ENCODE data around the gene LHB. TPM values are rescaled to one million over a fixed set of nuclear protein-coding genes. Genes with fewer than 3 reads are reported as not detected.
"Not testable (repeated sequence)": the region's sequence is repeated elsewhere in the genome, so short reads cannot be mapped to it uniquely, and the experiment has no call there.

LHB gene
- 0.26 TPM in 1 of 2 replicates, not detected in the other for total RNA-seq

DNA sequence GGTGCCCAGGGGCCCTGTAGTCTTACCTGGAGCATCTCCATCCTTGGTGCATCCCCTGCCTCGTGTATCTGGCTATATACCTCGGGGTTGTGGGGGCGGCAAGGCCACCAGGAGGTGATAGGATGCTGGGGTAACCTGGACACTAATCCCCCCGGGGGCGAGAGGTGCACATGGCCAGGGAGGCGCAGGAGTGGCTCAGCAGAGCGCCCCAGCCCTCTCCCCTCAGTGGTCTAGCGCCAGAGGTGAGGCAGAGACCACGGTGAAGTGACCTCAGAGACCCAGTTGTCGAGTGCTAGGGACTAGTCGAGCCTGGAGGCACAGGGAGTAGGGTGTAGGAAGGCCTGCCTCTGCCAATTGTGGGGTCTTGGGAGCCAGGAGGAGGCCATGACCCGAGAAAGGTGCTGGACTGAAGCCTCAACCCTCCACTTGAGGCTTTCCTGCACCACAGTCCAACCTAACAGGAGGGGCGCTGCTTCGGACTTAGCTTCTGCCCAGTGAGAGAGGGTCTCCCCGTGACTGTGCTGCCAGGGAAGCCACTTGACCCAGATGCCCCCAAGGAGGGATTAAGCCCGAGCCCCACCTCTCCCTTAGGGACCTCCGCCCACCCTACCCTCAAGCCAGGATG, at the start of gene LHB:
Gene LHB, minus strand, starts transcription at position 51 of the 625 bp plus-strand sequence. Its CDS starts 10 bp downstream, at position 41.
- no peak for DNase-seq (ENCODE audit: low read depth, low spot score)

GRCh38 chr19:49065905-49066512, 49.1 kb upstream of the LHB start:
- no peak for DNase-seq (ENCODE audit: low read depth, low spot score)

- DNase-seq (ENCODE audit: low read depth, low spot score) = no peak
These were observed 48.1 kb upstream of the LHB start, which contains the start of gene NTF4 for GRCh38 chr19:49064768-49065611. Gene NTF4 (minus strand): TSS chr19:49064818. CDS start chr19:49061997, 2,821 bp downstream.

- DNase-seq (ENCODE audit: low read depth, low spot score) = no peak
These were observed 47.2 kb upstream of the LHB start for GRCh38 chr19:49064029-49064629.

GRCh38 chr19:49061445-49061844, 44.6 kb upstream of the LHB start:
- no peak for DNase-seq (ENCODE audit: low read depth, low spot score)

GRCh38 chr19:49061000-49061399, 44.1 kb upstream of the LHB start:
- DNase-seq (ENCODE audit: low read depth, low spot score) = no peak

DNA sequence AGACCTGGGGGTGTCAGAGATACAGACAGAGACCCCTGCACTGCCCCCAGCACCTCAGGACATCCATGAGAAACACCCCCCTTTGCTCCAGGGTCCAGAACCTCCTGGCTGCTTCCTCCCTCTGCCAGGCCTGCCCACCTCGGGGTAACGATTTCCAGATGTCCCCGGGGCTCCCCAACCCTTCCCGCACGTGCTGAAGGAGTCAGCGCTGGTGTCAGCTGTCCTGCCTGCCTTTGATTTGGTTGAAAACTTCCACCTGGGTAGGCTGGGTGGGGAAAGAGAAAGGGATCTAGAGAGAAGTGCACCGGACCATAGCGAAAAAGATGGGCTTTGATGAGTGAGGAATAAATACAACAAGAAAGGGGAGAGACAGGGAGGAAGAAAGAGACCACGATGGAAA, 42.2 kb upstream of the LHB start:
- no peak for DNase-seq (ENCODE audit: low read depth, low spot score)

DNA sequence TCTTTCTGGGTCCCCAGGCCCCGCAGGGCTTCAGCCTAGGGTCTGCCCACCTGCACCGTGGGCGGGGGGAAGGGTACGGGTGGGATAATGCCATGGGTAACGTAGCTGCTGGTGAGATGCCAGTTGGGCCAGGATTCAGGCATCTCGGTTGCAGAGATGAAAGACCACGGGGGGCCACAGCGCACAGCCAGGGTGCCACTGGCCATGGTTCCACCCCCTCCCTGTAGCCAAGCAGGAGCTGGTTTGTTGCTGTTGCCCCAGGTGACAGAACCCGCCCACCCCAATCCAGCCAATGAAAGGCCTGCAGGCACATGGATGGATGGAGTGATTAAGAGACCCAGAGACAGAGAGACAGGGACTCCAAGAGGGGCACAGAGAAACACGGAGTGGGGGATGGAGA, 41.7 kb upstream of the LHB start:
- DNase-seq (ENCODE audit: low read depth, low spot score) = no peak

DNA sequence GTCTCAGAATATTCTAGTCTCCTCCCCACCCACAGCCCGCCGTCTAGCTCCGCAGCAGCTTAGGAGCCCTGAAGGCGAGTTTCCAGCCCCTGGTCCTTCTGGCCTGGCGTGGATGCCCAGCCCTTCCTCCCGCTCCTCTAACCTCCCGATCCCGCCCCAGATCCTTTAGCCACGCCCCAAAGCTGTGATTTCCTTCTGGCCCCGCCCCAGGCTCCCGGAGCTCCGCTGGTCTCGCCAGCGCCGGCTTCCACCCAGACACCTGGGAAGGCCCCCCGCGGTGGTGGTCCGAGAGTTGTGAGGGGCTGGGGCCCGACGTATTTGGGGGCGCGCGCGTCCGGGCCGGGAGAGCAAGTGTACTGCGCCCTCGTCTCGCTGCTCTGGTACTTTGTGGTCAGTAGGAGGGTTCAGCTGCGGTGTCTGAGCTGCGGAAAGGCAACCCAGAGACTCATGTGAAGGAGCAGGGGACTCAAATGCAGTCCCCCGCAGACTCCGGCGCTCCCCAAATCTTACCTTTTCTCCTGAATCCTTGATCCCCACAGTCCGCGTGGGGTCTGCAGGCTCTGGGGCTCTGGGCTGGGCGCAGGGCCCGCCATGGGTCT, 40.8 kb upstream of the LHB start, which contains the start of gene CGB7:
Gene CGB7, minus strand, starts transcription at position 114 of the 599 bp plus-strand sequence. CDS start 2,374 bp downstream, outside the sequence.
- no peak for DNase-seq (ENCODE audit: low read depth, low spot score)

- DNase-seq (ENCODE audit: low read depth, low spot score) = not testable (repeated sequence)
These were observed 40.2 kb upstream of the LHB start for GRCh38 chr19:49056902-49057596.

GRCh38 chr19:49056101-49056901, 39.4 kb upstream of the LHB start:
- DNase-seq (ENCODE audit: low read depth, low spot score) = no peak

GRCh38 chr19:49050376-49051033, 33.6 kb upstream of the LHB start:
- DNase-seq (ENCODE audit: low read depth, low spot score) = not testable (repeated sequence)

- not testable (repeated sequence) for DNase-seq (ENCODE audit: low read depth, low spot score)
These were observed 32.9 kb upstream of the LHB start for GRCh38 chr19:49049834-49050233.

GRCh38 chr19:49049011-49049410, 32.1 kb upstream of the LHB start, which contains the start of gene CGB8:
Gene CGB8 (minus strand): TSS chr19:49049111. CDS start chr19:49048739, 372 bp downstream.
- not testable (repeated sequence) for DNase-seq (ENCODE audit: low read depth, low spot score)

GRCh38 chr19:49043548-49043947, 26.7 kb upstream of the LHB start, which contains the start of gene CGB5:
Gene CGB5 (plus strand): TSS chr19:49043848. CDS start chr19:49044210, 362 bp downstream.
- DNase-seq (ENCODE audit: low read depth, low spot score) = not testable (repeated sequence)

- DNase-seq (ENCODE audit: low read depth, low spot score) = not testable (repeated sequence)
These were observed 25.8 kb upstream of the LHB start for GRCh38 chr19:49042666-49043065.

DNA sequence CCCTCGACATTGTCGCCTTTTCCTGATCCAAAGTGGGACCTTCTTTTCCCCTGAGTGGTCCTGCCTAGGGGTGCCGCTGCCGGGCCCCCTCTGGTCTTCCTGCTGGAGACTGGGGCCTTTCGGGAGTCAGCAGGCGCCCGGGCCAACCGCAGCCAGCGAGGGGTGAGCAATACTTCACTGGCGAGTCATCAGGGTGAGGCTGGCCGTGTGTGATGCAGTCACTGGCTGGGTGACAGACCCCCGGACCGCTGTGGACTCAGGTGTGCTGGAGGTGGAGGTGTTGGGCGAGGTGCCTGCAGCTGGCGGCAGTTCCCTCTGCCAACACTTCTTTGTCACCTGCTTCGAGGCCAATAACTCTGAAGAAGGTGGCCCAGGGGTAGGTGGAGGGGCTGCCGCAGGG, 25.3 kb upstream of the LHB start:
- DNase-seq (ENCODE audit: low read depth, low spot score) = no peak

- not testable (repeated sequence) for DNase-seq (ENCODE audit: low read depth, low spot score)
These were observed 22.8 kb upstream of the LHB start for GRCh38 chr19:49039736-49040135.

Data from pulmonary artery endothelial cell (primary cell).